WTC11 (cell line): ENCODE data around the gene IFNLR1. TPM values are rescaled to one million over a fixed set of nuclear protein-coding genes. Genes with fewer than 3 reads are reported as not detected.

Experiments used
- ATAC-seq: fragments of 200-7000 bp; cut with Tn5 transposase; 2 replicates; pipeline ENCODE4 v1.10.0; 2021; ENCODE audit warnings: mild to moderate bottlenecking, moderate library complexity
- CTCF ChIA-PET: fragments of 300-600 bp; sonication (Branson Sonifier 250); formaldehyde crosslinking; loops from one replicate; lab custom pipeline; 2021; ENCODE audit warnings: antibody characterized with exemption; lab: Charles Lee
- POLR2A ChIA-PET: fragments of 350-600 bp; sonication (Branson Sonifier 250); formaldehyde crosslinking; loops from one replicate; lab custom pipeline; 2021; ENCODE audit warnings: antibody characterized with exemption; lab: Charles Lee
- DNase-seq: peaks from one replicate; pipeline ENCODE4 v3.0.0; 2021; ENCODE audit warnings: low spot score
- H3K27ac Mint-ChIP-seq: 2 replicates; pipeline ENCODE4 v1.8.0; 2021; ENCODE audit warnings: mixed read lengths
- H3K27me3 Mint-ChIP-seq: 2 replicates; pipeline ENCODE4 v1.8.0; 2021; ENCODE audit warnings: low read depth, mild to moderate bottlenecking, moderate library complexity, mixed read lengths
- H3K36me3 Mint-ChIP-seq: 2 replicates; pipeline ENCODE4 v1.8.0; 2021; ENCODE audit warnings: mixed read lengths
- H3K4me1 Mint-ChIP-seq: 2 replicates; pipeline ENCODE4 v1.8.0; 2022; ENCODE audit warnings: mixed read lengths
- H3K4me3 Mint-ChIP-seq: 2 replicates; pipeline ENCODE4 v1.8.0; 2021; ENCODE audit warnings: mild to moderate bottlenecking, moderate library complexity, mixed read lengths
- H3K9me3 Mint-ChIP-seq: 2 replicates; pipeline ENCODE4 v1.8.0; 2021; ENCODE audit warnings: mixed read lengths
- CREM ChIP-seq: sonication (generic); formaldehyde crosslinking; IDR thresholded peaks from 2 replicates; pipeline ENCODE4 v1.8.1; 2022; ENCODE audit warnings: mild to moderate bottlenecking, missing genetic modification reagents, moderate library complexity
- ETV6 ChIP-seq: sonication (generic); formaldehyde crosslinking; IDR thresholded peaks from 2 replicates; pipeline ENCODE4 v1.8.1; 2022; ENCODE audit warnings: mild to moderate bottlenecking, missing genetic modification reagents
- FOXJ3 ChIP-seq: sonication (generic); formaldehyde crosslinking; IDR thresholded peaks from 2 replicates; pipeline ENCODE4 v1.9.0; 2021; ENCODE audit warnings: missing genetic modification reagents, mild to moderate bottlenecking, borderline replicate concordance
- GTF2I ChIP-seq: fragments of 250-450 bp; sonication (Bioruptor Pico); conservative IDR thresholded peaks from 2 replicates; pipeline ENCODE4 v1.4.0; 2021; ENCODE audit warnings: mild to moderate bottlenecking
- KAT7 ChIP-seq: sonication (generic); formaldehyde crosslinking; IDR thresholded peaks from 2 replicates; pipeline ENCODE4 v1.8.1; 2023; ENCODE audit warnings: missing genetic modification reagents, mild to moderate bottlenecking, borderline replicate concordance
- MXD4 ChIP-seq: fragments of 250-450 bp; sonication (Bioruptor Pico); IDR thresholded peaks from 2 replicates; pipeline ENCODE4 v1.8.0; 2021; ENCODE audit warnings: mild to moderate bottlenecking, moderate library complexity, borderline replicate concordance
- NR2C2 ChIP-seq: sonication (generic); formaldehyde crosslinking; IDR thresholded peaks from 2 replicates; pipeline ENCODE4 v1.8.0; 2022; ENCODE audit warnings: mild to moderate bottlenecking, missing genetic modification reagents
- RELA ChIP-seq: sonication (generic); formaldehyde crosslinking; IDR thresholded peaks from 2 replicates; pipeline ENCODE4 v1.8.1; 2022; ENCODE audit warnings: missing genetic modification reagents, mild to moderate bottlenecking, borderline replicate concordance
- RORB ChIP-seq: fragments of 250-450 bp; sonication (Bioruptor Pico); IDR thresholded peaks from 2 replicates; pipeline ENCODE4 v1.9.0; 2021; ENCODE audit warnings: mild to moderate bottlenecking
- SOX15 ChIP-seq: fragments of 250-450 bp; sonication (Bioruptor Pico); IDR thresholded peaks from 2 replicates; pipeline ENCODE4 v1.9.0; 2021; ENCODE audit warnings: mild to moderate bottlenecking
- TCF7 ChIP-seq: sonication (generic); formaldehyde crosslinking; IDR thresholded peaks from 2 replicates; pipeline ENCODE4 v1.8.0; 2022; ENCODE audit warnings: mild to moderate bottlenecking, low read depth, missing genetic modification reagents, moderate library complexity
- TEAD1 ChIP-seq: sonication (generic); formaldehyde crosslinking; IDR thresholded peaks from 2 replicates; pipeline ENCODE4 v1.8.0; 2022; ENCODE audit warnings: mild to moderate bottlenecking, missing genetic modification reagents
- ZMAT4 ChIP-seq: fragments of 250-450 bp; sonication (Bioruptor Pico); IDR thresholded peaks from 2 replicates; pipeline ENCODE4 v1.9.0; 2021; ENCODE audit warnings: mild to moderate bottlenecking
- ZNF512 ChIP-seq: sonication (generic); formaldehyde crosslinking; IDR thresholded peaks from 2 replicates; pipeline ENCODE4 v1.8.1; 2022; ENCODE audit warnings: missing genetic modification reagents, borderline replicate concordance
- ZNF671 ChIP-seq: fragments of 250-450 bp; sonication (Bioruptor Pico); IDR thresholded peaks from 2 replicates; pipeline ENCODE4 v1.8.0; 2021; ENCODE audit warnings: mild to moderate bottlenecking
- total RNA-seq: library from RNA; stranded (reverse); gene quantifications from 3 replicates; pipeline ENCODE4 v1.2.3, GENCODE V29; 2021
- TF ChIP-seq, protein P1 (sequence below): sonication (generic); formaldehyde crosslinking; IDR thresholded peaks from 2 replicates; pipeline ENCODE4 v1.8.1; 2023; ENCODE audit warnings: mild to moderate bottlenecking, moderate library complexity, missing genetic modification reagents
- TF ChIP-seq, protein P2 (sequence below): sonication (generic); formaldehyde crosslinking; IDR thresholded peaks from 2 replicates; pipeline ENCODE4 v1.8.1; 2022; ENCODE audit warnings: low read depth, missing genetic modification reagents, borderline replicate concordance
- TF ChIP-seq, protein P3 (sequence below): sonication (generic); formaldehyde crosslinking; IDR thresholded peaks from 2 replicates; pipeline ENCODE4 v1.8.1; 2022; ENCODE audit warnings: mild to moderate bottlenecking, missing genetic modification reagents, moderate library complexity, borderline replicate concordance

IFNLR1 gene
- total RNA-seq, 1 experiment from 2014 or later: 6.6 TPM

DNA sequence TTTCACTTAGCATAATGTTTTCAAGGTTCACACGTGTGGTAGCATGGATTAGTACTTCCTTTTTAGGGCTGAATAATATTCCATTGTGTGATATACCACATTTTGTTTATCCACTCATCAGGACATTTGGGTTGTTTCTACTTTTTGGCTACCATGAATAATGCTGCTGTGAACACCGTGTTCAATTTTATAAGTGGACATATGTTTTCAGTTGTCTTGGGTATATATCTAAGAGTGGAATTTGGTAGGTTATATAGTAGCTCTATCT lies 47.9 kb downstream of the IFNLR1 start:
- ChIA-PET POLR2A (no interaction called here), CTCF (interaction anchor here (0.9 to 3.5 kb wide), 2 partner anchors 11 to 16 kb away, joined by 3 to 23 read pairs; no protein-coding TSS in a partner anchor)
- DNase-seq: no peak
- Mint-ChIP-seq H3K9me3 (peaks cover 6% of the 10 kb centered on the region), H3K27ac (no peak overlapping the region), H3K4me1 (peaks cover 1% of the 10 kb centered on the region; the same call in 1 of the 2 replicates), H3K4me3 (no peak overlapping the region), H3K27me3 (no peaks in the 10 kb centered on the region), H3K36me3 (no peaks in the 10 kb centered on the region)
- no peak for ATAC-seq
- TF ChIP-seq ETV6 (CRISPR knock-in tag) (no peak), FOXJ3 (CRISPR knock-in tag) (no peak), ZMAT4 (no peak), NR2C2 (CRISPR knock-in tag) (no peak), ZNF671 (CRISPR knock-in tag) (no peak), ZNF512 (CRISPR knock-in tag) (no peak), RORB (CRISPR knock-in tag) (no peak), RELA (CRISPR knock-in tag) (no peak)
- TF ChIP-seq, protein P1, sequence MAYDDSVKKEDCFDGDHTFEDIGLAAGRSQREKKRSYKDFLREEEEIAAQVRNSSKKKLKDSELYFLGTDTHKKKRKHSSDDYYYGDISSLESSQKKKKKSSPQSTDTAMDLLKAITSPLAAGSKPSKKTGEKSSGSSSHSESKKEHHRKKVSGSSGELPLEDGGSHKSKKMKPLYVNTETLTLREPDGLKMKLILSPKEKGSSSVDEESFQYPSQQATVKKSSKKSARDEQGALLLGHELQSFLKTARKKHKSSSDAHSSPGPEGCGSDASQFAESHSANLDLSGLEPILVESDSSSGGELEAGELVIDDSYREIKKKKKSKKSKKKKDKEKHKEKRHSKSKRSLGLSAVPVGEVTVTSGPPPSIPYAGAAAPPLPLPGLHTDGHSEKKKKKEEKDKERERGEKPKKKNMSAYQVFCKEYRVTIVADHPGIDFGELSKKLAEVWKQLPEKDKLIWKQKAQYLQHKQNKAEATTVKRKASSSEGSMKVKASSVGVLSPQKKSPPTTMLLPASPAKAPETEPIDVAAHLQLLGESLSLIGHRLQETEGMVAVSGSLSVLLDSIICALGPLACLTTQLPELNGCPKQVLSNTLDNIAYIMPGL: no peak

DNA sequence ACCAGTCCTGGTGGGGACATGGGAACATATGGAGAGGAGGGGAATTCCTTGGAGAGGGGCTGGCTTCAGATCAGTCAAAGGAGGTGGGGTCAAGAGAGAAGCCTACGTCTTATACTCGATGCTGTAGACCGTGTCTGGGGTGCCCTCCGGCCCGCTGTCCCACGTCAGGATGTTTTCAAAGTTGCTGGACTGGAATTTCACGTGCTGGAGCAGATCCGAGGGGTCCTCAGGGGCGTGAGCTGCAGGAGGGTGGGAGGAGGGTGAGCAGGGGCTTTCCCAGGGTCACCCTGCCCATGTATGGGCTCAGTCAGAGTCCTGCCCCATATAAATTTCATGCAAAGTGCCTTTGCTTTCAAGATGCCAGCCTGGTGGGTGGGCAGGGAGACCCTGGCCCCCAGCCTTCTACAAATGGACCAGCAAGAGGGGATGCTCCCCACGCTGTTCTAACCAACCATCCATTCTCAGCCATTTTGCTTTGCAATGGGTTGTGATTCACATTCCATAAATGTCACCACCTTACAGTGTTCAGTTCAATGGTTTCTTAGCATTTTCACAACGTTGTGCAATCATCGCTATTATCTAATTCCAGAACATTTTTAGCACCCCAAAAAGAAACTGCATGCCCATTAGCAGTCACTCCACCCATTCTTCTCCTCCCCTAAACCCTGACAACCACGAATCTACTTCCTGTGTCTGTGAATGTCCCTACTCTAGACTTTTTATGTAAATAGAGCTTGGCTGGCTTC lies 48.4 kb downstream of the IFNLR1 start:
- POLR2A ChIA-PET: no interaction called here

DNA sequence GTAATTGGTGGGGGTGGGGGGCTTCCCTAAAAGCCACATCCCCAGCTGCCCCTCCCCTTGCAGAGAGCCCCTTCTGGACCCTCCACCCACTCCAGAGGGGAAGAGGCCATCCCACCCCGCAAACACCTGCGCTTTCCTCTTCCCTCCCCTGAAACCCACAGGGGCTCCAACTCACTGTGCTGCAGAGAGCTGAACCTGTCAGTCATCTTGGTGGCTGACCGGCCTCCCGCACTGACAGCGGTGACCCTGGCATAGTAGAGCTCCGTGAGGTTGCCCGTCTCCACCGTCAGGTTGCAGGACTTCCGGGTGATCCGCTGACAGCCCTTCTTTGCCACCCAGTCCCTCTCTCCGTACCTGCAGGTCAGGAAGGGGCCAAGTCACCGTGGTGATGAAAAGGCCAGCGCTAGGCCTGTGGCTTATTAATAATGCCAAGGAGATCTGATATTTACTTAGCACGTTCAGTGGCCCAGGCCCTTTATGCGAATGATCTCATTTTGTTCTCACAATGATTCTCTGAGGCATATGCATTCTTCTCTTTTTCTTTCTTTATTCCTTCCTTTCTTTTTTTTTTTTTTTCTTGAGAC lies 50.0 kb downstream of the IFNLR1 start:
- Mint-ChIP-seq H3K27ac (no peak overlapping the region), H3K4me3 (no peak overlapping the region), H3K9me3 (peaks cover 6% of the 10 kb centered on the region), H3K4me1 (peaks cover 4% of the 10 kb centered on the region; the same call in 1 of the 2 replicates), H3K27me3 (no peaks in the 10 kb centered on the region), H3K36me3 (no peaks in the 10 kb centered on the region)
- ChIA-PET CTCF (interaction anchor here (0.9 to 1.3 kb wide), 3 partner anchors 10 to 66 kb away, joined by 3 to 6 read pairs (median 3); no protein-coding TSS in a partner anchor), POLR2A (no interaction called here)
- TF ChIP-seq GTF2I: no peak
- ATAC-seq (no peak), DNase-seq (no peak)

More for the DNA sequence above, 48.4 kb downstream of the IFNLR1 start:
- Mint-ChIP-seq H3K9me3 (peaks cover 6% of the 10 kb centered on the region), H3K27me3 (no peaks in the 10 kb centered on the region), H3K4me1 (peaks cover 4% of the 10 kb centered on the region; the same call in 1 of the 2 replicates), H3K4me3 (no peak overlapping the region), H3K36me3 (no peaks in the 10 kb centered on the region), H3K27ac (no peak overlapping the region)
- DNase-seq (no peak), ATAC-seq (no peak)
- TF ChIP-seq TCF7 (CRISPR knock-in tag) (no peak), TEAD1 (no peak), MXD4 (CRISPR knock-in tag) (no peak), KAT7 (no peak), CREM (CRISPR knock-in tag) (no peak), SOX15 (no peak)
- TF ChIP-seq, protein P2, sequence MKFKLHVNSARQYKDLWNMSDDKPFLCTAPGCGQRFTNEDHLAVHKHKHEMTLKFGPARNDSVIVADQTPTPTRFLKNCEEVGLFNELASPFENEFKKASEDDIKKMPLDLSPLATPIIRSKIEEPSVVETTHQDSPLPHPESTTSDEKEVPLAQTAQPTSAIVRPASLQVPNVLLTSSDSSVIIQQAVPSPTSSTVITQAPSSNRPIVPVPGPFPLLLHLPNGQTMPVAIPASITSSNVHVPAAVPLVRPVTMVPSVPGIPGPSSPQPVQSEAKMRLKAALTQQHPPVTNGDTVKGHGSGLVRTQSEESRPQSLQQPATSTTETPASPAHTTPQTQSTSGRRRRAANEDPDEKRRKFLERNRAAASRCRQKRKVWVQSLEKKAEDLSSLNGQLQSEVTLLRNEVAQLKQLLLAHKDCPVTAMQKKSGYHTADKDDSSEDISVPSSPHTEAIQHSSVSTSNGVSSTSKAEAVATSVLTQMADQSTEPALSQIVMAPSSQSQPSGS: no peak
- TF ChIP-seq, protein P3, sequence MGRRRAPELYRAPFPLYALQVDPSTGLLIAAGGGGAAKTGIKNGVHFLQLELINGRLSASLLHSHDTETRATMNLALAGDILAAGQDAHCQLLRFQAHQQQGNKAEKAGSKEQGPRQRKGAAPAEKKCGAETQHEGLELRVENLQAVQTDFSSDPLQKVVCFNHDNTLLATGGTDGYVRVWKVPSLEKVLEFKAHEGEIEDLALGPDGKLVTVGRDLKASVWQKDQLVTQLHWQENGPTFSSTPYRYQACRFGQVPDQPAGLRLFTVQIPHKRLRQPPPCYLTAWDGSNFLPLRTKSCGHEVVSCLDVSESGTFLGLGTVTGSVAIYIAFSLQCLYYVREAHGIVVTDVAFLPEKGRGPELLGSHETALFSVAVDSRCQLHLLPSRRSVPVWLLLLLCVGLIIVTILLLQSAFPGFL (CRISPR knock-in tag): no peak
- CTCF ChIA-PET: interaction anchor here (0.9 kb wide), 1 partner anchor 17 kb away, joined by 3 read pairs; no protein-coding TSS in a partner anchor
